HepG2 (cell line): Measurements from ENCODE around the gene NSMCE1. TPM values are rescaled to one million over a fixed set of nuclear protein-coding genes. Genes with fewer than 3 reads are reported as not detected.
A peak's percentile ranks its signal among the peaks of the same experiment; 100 is the strongest.

Source experiments
- AHDC1 ChIP-seq: sonication (generic); formaldehyde crosslinking; IDR thresholded peaks from 2 replicates; pipeline ENCODE4 v1.5.1; 2020; ENCODE audit warnings: mild to moderate bottlenecking, missing genetic modification reagents, borderline replicate concordance
- ATF4 ChIP-seq, 2 experiments: fragments of 450-650 bp in 1 of 2; sonication (generic) in 1 of 2; formaldehyde crosslinking; IDR thresholded peaks; 2 replicates each; pipeline versions ENCODE4 v1.5.0 to v1.8.0; 2020 to 2022; ENCODE audit warnings: mild to moderate bottlenecking in 1 of 2, missing genetic modification reagents in 1 of 2
- ESRRA ChIP-seq: sonication (generic); formaldehyde crosslinking; IDR thresholded peaks from 2 replicates; pipeline ENCODE4 v1.5.1; 2020; ENCODE audit warnings: mild to moderate bottlenecking, low read depth, missing genetic modification reagents
- HNF1A ChIP-seq, 2 experiments: sonication (generic) in 1 of 2; formaldehyde crosslinking in 1 of 2; IDR thresholded peaks; 2 replicates each; pipeline versions ENCODE4 v1.4.0 to v1.6.1; 2016 to 2020; ENCODE audit warnings: borderline replicate concordance in 1 of 2, low read depth in 1 of 2, mild to moderate bottlenecking in 1 of 2, missing genetic modification reagents in 1 of 2
- HNF4G ChIP-seq, 2 experiments: sonication (generic) in 1 of 2; formaldehyde crosslinking in 1 of 2; IDR thresholded peaks; 2 replicates each; pipeline versions ENCODE4 v1.4.0 to v1.6.1; 2011 to 2020; ENCODE audit warnings: borderline replicate concordance in 2 of 2, low read depth in 2 of 2, mild to moderate bottlenecking in 2 of 2, low read length in 1 of 2, missing genetic modification reagents in 1 of 2, moderate library complexity in 1 of 2
- HOXA7 ChIP-seq: sonication (generic); formaldehyde crosslinking; IDR thresholded peaks from 2 replicates; pipeline ENCODE4 v1.8.1; 2022; ENCODE audit warnings: mild to moderate bottlenecking, missing genetic modification reagents, moderate library complexity
- MAFK ChIP-seq, 2 experiments: IDR thresholded peaks in 1 of 2; conservative IDR thresholded peaks in 1 of 2; 2 replicates each; pipeline ENCODE4 v1.6.1; 2011; ENCODE audit warnings: improper control_type of control experiment in 2 of 2, low read length in 2 of 2
- MXI1 ChIP-seq: IDR thresholded peaks from 3 replicates; pipeline ENCODE4 v1.6.1; 2012; ENCODE audit warnings: low read depth, low read length, inconsistent platforms, borderline replicate concordance
- SCMH1 ChIP-seq: sonication (generic); formaldehyde crosslinking; IDR thresholded peaks from 2 replicates; pipeline ENCODE4 v1.9.0; 2021; ENCODE audit warnings: missing genetic modification reagents, mild to moderate bottlenecking, borderline replicate concordance
- ZFX ChIP-seq: sonication (generic); formaldehyde crosslinking; IDR thresholded peaks from 2 replicates; pipeline ENCODE4 v1.4.0; 2020; ENCODE audit warnings: mild to moderate bottlenecking, low read depth, missing genetic modification reagents, moderate library complexity
- ZNF235 ChIP-seq: sonication (generic); formaldehyde crosslinking; IDR thresholded peaks from 2 replicates; pipeline ENCODE4 v1.8.1; 2023; ENCODE audit warnings: mild to moderate bottlenecking, missing genetic modification reagents, borderline replicate concordance
- ZNF296 ChIP-seq: sonication (generic); formaldehyde crosslinking; conservative IDR thresholded peaks from 2 replicates; pipeline ENCODE4 v1.5.0; 2020; ENCODE audit warnings: mild to moderate bottlenecking, missing genetic modification reagents
- ZNF510 ChIP-seq: sonication (generic); formaldehyde crosslinking; IDR thresholded peaks from 2 replicates; pipeline ENCODE4 v1.4.0; 2020; ENCODE audit warnings: low read depth, mild to moderate bottlenecking, missing genetic modification reagents
- ZNF530 ChIP-seq: sonication (generic); formaldehyde crosslinking; IDR thresholded peaks from 2 replicates; pipeline ENCODE4 v1.5.0; 2020; ENCODE audit warnings: low read depth, mild to moderate bottlenecking, missing genetic modification reagents
- ZSCAN31 ChIP-seq: sonication (generic); formaldehyde crosslinking; IDR thresholded peaks from 2 replicates; pipeline ENCODE4 v1.5.0; 2020; ENCODE audit warnings: low read depth, mild to moderate bottlenecking, missing genetic modification reagents
- polyA plus RNA-seq, 8 experiments: library from polyadenylated mRNA; depleted of rRNA in 3 of 8; stranded (reverse) in 7 of 8; unstranded in 1 of 8; fragments of >200 nt; fragmentation: Illumina TruSeq in 4 of 8; extraction: Trizol in 4 of 8; gene quantifications; 2 replicates each; pipeline versions ENCODE4 v1.2.1 to v1.2.3, GENCODE V29; 2011 to 2016; ENCODE audit warnings: low read depth in 4 of 8, missing spikeins in 1 of 8, mixed read lengths in 1 of 8; ENCODE audit not compliant: insufficient read depth in 1 of 8
- total RNA-seq, 5 experiments: library from RNA; depleted of rRNA; stranded (reverse); fragments of >200 nt; fragmentation: Illumina TruSeq; extraction: Trizol; gene quantifications; 2 replicates each; pipeline ENCODE4 v1.2.3, GENCODE V29; 2016; ENCODE audit warnings: low read depth in 1 of 5

The NSMCE1 gene
- total and polyA plus RNA-seq, 2 of the 13 experiments (the other 11 are each of a cell fraction or from before 2014, with no cell fraction given): 42.7 to 52.9 TPM

DNA sequence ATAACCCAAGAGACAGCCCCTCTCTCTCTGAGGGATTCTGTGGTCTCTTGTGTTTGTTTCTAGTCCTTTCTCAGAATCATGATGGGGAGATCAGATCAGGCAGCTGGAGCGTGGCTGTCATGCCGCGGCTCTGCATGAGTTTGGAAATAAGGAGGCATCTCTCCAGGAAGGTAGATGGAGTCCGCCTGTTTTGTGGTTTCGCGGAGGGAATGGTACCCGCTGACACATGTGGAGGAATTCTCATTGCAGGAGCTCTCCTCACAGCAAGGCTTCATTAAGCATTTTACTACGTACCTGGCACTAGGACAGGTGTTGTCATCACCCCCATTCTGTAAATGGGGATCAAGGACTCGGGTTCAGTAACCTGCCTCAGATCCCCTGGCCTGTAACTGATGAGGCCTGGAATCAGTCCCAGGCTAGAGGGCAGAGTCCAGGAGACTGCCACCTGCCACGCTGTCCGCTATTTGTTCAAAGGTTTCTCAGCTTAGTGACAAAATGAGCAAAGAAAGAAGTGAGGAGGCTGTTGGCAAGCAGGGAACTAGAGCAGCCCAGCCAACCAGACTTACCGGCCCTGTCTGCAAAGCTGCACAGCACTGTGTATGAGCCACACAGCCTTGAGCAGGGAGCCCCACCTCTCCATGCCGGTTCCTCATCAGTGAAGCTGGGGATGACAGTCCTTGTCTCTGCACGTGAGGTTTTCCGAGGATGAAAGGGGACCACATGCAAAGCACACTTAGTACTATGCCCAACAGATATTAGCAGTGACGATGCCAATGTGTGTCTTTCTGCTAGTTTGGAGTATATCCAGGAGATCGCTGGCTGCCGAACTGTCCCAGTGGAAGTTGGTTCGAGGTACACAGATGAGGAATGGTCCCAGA is 54.2 kb downstream of the NSMCE1 start (continued):
- TF ChIP-seq HNF1A (IDR thresholded peaks at IDR 0.05; ENCODE audit: low read depth): no peak
- TF ChIP-seq HNF1A (CRISPR knock-in tag; IDR thresholded peaks at IDR 0.05; ENCODE audit: borderline replicate concordance): 0 out of 2 replicates have a peak, but pooled peaks have one; percentile 27
- TF ChIP-seq AHDC1 (CRISPR knock-in tag): 0 out of 2 replicates have a peak, but pooled peaks have one; percentile 35
- peak; percentile 89 for TF ChIP-seq HNF4G (IDR thresholded peaks at IDR 0.05; ENCODE audit: borderline replicate concordance, low read depth, low read length)
- TF ChIP-seq HNF4G (CRISPR knock-in tag; IDR thresholded peaks at IDR 0.05; ENCODE audit: borderline replicate concordance, low read depth): peak; percentile 91; the same call in 1 of the 2 replicates
- TF ChIP-seq ZNF235 (CRISPR knock-in tag): no peak
- peak; percentile 82 for TF ChIP-seq ZFX
- TF ChIP-seq ZSCAN31 (CRISPR knock-in tag): no peak
- no peak for TF ChIP-seq SCMH1 (CRISPR knock-in tag)
- no peak; the same call in 1 of the 2 replicates for TF ChIP-seq ZNF510 (CRISPR knock-in tag)
- no peak for TF ChIP-seq ZNF296
- no peak for TF ChIP-seq HOXA7 (CRISPR knock-in tag)
- TF ChIP-seq ATF4 (CRISPR knock-in tag; IDR thresholded peaks at IDR 0.05): no peak
- no peak for TF ChIP-seq ESRRA
- no peak for TF ChIP-seq MAFK (conservative IDR thresholded peaks at IDR 0.05 in 1 of 2, IDR thresholded peaks at IDR 0.05 in 1 of 2; ENCODE audit: low read length in 2 of 2)
- TF ChIP-seq ZNF530 (CRISPR knock-in tag): no peak
- TF ChIP-seq MXI1: peak; percentile 31; the same call in 1 of the 3 replicates
